GM04504 (cell line): ENCODE data around the gene SSNA1.

Experiments
- DNase-seq: peaks from one replicate; pipeline ENCODE4 v3.0.0-alpha.2; 2012; ENCODE audit warnings: low read depth

The SSNA1 gene

DNA sequence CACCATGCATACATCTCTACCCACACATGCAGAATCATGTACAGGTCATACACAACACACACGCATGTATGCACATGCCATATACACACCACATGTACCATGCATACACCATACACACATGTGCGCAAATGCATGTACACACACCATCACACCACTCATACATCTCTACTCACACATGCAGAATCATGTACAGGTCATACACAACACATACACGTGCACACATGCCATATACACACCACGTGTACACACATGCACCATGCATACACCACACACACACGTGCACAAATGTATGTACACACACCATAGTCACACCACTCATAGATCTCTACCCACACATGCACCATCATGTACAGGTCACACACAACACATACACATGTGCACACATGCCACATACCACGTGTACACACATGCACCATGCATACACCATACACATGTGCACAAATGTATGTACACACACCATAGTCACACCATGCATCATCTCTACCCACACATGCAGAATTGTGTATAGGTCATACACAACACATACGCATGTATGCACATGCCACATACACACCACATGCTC lies 35.6 kb upstream of the SSNA1 start:
- DNase-seq = no peak

GRCh38 chr9:137156567-137157375 lies 31.7 kb upstream of the SSNA1 start:
- DNase-seq = no peak

DNA sequence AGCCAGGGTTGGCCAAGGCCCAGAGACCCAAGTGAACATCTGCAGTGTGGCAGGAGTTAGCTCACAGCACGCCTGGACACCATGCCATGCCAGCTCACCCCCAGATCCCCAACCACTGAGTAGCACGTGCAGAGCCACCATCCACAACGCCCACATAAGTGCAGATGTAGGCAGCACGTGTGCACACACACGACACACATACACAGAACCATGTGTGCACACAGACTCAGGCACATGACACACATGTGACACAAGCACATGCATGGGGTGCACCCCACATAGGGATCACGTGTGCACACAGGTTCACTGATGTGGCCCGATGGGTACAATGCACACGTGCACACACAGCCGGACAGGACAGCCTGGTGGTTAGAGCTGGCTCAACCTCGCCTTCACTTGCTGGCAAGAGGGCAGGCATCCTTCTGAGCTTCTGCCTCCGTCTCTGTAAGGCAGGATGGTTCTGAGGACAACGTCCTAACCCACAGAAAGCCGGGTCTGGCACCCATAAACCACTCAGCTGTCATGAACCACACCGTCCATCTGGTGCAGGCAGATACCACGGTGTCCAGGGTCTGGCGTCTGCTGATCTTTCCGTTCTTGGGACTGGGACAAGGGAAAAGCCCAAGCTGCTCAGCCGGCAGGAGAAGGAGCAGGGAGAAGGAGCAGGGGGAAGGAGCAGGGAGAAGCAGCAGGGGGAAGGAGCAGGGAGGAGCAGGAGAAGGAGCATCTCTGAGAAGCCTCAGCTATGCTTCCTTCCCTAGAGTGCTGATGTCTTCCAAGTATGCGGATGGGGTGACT lies 30.7 kb upstream of the SSNA1 start:
- DNase-seq = no peak

DNA sequence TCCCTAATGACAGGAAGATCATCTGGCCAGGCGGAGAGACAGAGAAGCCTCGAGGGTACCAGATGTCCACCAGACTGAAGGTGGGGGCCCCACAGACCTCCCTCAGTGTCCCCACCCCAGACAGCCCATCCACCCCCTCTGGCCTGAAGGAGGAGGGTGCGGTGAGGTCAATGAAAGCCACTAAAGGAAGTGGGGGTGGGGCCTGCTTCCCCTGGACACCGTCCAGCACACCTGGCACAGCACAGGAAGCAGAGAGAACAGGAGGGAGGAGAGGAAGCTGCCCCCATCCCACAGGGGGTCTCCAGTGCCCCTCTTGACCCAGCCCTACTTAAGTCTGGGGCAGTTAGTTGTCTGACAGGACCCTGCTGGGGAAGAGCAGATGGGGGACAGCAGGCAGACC lies 29.9 kb upstream of the SSNA1 start:
- no peak for DNase-seq

- DNase-seq = no peak
Measured at GRCh38 chr9:137159105-137160053, 29.1 kb upstream of the SSNA1 start.

DNA sequence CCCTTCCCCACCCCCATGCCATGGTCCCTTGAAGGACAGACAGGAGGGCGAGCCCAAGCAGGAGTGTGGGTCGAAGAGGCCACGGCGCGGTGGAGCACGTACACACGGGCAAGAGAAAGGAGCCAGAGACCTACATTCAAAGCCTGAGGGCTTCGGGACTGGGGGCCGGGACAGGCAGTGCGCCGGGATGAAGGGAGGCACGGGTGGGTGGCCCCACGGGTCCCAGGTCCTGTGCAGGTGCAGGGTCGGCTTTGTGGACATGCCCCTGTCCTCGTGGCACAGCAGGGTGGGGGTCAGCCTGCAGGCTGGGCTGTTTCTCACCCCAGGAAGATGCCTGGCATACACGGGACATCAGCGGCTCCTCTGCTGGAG lies 28.4 kb upstream of the SSNA1 start:
- no peak for DNase-seq

- DNase-seq = no peak
Measured at GRCh38 chr9:137160716-137161557, 27.5 kb upstream of the SSNA1 start.

DNA sequence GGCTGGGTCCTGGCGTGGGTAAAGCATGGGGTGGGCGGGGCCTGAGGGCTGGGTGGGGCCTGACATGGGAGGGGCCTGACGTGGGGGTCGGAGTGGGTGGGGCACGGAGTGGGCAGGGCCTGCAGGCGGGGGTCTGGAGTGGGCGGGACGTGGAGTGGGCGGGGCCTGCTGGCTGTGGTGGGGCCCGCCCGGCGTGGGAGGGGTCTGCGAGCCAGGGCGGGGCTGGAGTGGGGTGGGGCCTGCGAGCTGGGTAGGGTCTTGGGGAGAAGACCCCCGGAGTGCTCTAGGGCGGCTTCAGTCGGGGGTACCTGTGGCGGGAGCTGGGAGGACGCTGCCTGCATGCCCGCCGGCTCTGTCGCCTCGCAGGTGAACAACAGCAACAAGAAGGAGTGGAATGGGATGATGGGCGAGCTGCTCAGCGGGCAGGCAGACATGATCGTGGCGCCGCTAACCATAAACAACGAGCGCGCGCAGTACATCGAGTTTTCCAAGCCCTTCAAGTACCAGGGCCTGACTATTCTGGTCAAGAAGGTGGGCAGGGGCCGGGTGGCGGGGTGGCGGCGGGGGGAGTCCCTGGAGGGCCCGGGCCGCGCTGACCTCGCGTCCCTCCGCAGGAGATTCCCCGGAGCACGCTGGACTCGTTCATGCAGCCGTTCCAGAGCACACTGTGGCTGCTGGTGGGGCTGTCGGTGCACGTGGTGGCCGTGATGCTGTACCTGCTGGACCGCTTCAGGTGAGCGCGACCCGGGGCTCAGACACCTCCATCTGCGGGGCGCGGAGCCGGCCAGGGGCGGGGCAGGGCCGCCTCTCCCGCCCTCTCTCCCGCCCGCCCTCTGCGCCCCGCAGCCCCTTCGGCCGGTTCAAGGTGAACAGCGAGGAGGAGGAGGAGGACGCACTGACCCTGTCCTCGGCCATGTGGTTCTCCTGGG lies 26.7 kb upstream of the SSNA1 start:
- DNase-seq = no peak

DNA sequence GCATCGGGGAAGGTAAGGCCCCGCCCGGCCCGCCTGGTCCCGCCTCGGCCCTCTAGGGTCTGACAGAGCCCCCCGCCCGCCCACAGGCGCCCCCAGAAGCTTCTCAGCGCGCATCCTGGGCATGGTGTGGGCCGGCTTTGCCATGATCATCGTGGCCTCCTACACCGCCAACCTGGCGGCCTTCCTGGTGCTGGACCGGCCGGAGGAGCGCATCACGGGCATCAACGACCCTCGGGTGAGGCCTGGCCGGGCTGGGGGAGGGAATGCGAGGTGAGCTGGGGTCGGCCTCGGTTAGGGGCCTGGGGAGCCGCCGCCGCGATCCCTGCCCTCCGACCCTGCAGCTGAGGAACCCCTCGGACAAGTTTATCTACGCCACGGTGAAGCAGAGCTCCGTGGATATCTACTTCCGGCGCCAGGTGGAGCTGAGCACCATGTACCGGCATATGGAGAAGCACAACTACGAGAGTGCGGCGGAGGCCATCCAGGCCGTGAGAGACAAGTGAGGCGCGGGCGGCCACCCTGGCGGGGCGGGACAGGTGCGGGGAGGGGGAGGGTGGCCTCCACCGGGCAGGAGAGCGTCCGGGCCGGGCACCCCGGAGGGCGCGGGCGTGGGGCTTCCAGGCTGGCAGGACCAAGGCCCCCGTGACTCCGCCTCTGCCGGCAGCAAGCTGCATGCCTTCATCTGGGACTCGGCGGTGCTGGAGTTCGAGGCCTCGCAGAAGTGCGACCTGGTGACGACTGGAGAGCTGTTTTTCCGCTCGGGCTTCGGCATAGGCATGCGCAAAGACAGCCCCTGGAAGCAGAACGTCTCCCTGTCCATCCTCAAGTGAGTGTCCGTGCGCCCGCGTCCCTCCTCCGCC lies 25.7 kb upstream of the SSNA1 start:
- DNase-seq = no peak

DNA sequence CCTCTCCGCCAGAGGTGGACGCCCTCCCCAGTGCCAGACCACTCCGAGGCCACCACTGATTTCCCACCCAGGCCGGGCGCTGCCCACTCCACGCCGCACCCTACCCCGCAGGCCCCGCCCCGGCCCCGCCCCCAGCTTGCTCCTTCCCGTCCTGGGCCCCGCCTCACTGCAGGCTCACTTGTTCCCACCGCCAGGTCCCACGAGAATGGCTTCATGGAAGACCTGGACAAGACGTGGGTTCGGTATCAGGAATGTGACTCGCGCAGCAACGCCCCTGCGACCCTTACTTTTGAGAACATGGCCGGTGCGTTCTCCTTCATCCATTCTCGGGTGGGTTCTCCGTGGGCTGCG lies 25.1 kb upstream of the SSNA1 start:
- no peak for DNase-seq

DNA sequence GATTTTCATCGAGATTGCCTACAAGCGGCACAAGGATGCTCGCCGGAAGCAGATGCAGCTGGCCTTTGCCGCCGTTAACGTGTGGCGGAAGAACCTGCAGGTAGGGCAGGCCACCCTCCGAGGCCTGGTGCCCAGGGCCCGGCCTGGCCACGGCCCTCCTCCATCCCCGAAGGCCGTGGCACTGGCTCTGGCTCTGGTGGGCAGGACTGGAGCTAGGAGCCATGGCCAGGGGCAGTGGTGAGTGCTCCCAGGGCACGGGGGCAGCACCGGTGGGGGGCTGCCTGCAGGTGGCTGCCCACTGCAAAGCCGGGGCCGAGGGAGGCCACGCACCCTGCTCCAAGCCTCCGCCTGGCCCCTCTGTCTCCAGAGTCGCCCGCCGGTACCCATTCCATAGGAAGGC lies 24.7 kb upstream of the SSNA1 start:
- DNase-seq = no peak

DNA sequence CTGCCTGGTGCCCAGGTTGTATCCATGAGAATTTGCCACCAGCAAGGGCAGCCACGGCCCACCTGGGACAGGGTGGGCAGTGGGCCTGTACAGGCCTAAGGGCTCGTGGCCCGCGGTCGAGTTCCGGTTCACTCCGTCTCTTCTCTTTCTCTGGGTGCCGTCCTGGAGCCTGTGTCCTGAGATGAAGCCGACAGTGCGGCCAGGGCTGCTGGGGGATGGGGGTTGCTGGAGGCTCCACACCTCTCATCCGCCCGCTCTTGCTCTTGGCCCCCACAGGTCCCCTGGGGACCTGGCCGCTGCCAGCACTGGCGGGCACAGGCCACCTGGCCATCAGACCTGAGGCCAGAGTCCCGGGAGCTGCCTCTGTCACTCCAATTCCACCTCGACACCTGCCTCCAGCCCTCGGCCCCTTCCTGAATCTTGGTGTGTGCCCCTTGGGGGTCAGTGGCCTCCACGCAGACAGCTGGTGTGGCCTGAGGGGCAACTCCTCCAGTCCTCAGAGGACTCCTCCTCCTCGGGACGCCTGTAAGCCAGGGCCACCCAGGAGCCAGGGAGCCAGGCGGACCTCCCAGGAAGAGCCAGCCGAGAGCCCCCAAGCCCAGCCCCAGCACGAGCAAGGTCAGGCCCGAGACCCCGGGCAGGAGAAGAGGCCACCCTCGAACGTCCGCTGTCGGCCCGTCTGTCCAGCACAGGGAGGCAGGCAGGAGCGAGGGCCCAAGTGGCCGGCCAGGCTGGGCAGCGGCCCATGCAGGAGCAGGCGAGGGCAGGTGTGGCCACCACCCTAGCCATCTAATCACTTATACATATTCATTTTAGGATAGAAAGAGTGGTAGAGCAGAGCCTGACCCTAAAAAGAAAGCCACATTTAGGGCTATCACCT lies 23.9 kb upstream of the SSNA1 start:
- no peak for DNase-seq

DNA sequence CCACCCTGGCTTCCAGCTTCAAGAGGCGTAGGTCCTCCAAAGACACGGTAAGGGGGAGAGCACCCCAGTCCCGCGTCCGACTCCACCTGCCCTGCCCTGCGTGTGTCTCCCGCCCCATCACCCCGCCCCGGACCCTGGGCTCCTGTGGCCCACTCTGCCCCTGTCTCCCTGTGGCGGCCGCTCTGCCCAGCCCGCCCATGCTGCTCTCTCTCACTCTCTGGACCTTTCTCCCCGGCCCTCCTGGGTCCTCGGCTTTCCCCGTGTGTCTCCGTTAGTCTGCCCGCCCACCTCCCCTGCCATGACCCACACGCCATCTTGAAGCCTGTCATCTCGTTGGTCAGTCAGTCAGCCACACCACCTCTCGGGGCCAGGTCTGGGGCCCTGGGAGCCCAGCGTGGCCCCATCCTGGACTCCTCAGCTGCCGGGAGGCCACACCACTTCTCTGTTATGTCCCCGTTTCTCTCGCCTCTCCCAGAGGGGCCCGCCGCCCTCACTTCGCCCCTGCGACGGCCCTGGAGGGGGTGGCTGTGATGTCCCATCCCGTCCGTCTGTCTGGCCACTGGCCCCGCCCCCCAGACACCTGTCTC lies 23.1 kb upstream of the SSNA1 start:
- DNase-seq = no peak

- no peak for DNase-seq
Measured at GRCh38 chr9:137166380-137167229, 21.9 kb upstream of the SSNA1 start.

DNA sequence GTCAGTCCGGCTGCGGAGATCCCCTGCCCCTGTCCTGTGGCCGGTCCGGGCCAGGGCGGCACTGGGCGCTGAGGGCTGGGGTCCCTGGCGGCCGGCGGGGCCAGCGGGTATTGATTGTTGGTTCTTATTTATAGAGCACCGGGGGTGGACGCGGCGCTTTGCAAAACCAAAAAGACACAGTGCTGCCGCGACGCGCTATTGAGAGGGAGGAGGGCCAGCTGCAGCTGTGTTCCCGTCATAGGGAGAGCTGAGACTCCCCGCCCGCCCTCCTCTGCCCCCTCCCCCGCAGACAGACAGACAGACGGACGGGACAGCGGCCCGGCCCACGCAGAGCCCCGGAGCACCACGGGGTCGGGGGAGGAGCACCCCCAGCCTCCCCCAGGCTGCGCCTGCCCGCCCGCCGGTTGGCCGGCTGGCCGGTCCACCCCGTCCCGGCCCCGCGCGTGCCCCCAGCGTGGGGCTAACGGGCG lies 21.2 kb upstream of the SSNA1 start:
- no peak for DNase-seq

- DNase-seq = no peak
Measured at GRCh38 chr9:137167747-137168572, 20.5 kb upstream of the SSNA1 start.
